GM10248 (cell line): Measurements from ENCODE around the gene TADA2A.

Source experiments
- CTCF ChIA-PET: fragments of 300-600 bp; sonication (Branson Sonifier 250); formaldehyde crosslinking; extraction: SDS; loops from one replicate; lab custom pipeline; 2021; ENCODE audit warnings: antibody characterized with exemption; lab: Yijun Ruan, JAX
- POLR2A ChIA-PET: fragments of 350-650 bp; sonication (Branson Sonifier 250); formaldehyde crosslinking; extraction: SDS; loops from one replicate; lab custom pipeline; 2020; ENCODE audit warnings: antibody characterized with exemption; lab: Yijun Ruan, JAX
- DNase-seq: peaks from one replicate; pipeline ENCODE4 v3.0.0; 2012; ENCODE audit errors: extremely low spot score
- CTCF ChIP-seq: IDR thresholded peaks from 2 replicates; pipeline ENCODE4 v1.5.1; 2012; ENCODE audit warnings: mild to moderate bottlenecking, low read depth; ENCODE audit errors: extremely low read depth, missing control alignments, control extremely low read depth

TADA2A gene

DNA sequence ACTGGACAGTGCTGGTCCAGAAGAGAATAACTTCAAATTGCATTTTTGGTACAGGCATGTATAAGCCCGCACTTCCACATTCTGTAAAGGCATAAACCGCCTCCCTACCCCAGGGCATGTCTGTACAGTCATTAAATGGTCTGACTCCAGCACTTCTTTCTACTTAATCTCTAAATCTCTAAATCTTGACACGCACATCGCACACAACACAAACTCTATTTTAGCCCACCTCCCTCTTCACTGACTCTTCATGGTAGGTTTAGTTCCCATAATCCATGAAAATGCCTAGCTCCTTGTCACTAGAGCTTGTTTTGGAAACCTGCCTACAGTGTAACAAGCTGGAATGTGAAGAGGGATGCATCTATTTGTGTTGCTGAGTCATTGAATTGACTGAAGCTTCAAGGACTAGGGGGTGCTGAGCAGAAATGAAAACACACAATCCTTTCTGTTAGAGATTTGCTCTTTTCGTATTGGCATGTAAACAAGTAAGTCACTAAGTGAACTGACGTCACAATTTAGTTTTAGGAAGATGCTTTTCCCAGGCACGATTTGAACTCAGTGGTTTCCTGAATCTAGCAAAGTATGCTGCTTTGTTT is 81.4 kb downstream of the TADA2A start:
- no peak for DNase-seq
- CTCF ChIA-PET: interaction anchor here (0.6 to 1.1 kb wide), 2 partner anchors 8 to 50 kb away, joined by 3 to 4 read pairs; no protein-coding TSS in a partner anchor
- TF ChIP-seq CTCF: no peak
- POLR2A ChIA-PET: no interaction called here

DNA sequence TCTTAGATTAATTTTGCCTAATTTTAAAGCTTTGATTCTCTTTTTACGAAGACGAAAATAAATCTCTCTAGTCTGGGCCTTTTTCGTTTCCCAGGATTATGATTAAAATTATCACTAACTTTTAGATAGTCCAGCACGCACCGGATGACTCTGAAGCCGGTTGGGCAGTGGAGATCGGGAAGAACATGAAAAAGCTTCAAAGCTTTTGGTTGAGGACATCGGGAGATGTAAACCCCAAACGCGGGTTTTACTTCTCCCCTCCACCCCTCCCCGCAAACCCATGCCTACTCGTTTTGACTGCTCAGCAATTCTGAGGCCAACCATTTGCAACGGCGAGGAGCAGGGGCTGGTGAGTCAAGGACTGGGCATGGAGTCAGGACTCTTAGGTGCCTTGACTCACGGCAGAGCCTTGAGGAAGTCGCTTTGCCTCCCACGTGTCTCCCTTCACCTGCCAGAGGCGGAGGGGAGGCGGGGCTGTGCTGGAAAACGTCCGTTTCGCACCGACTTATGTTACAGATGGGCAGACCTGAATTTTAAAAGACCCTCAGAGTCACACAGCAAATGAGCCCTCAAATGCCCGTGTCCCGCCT is 82.0 kb downstream of the TADA2A start:
- ChIA-PET CTCF (interaction anchor here (1.0 to 1.1 kb wide), 3 partner anchors 9 to 66 kb away, joined by 3 to 4 read pairs (median 3); no protein-coding TSS in a partner anchor), POLR2A (no interaction called here)
- DNase-seq: peak; percentile 56
- TF ChIP-seq CTCF: no peak

DNA sequence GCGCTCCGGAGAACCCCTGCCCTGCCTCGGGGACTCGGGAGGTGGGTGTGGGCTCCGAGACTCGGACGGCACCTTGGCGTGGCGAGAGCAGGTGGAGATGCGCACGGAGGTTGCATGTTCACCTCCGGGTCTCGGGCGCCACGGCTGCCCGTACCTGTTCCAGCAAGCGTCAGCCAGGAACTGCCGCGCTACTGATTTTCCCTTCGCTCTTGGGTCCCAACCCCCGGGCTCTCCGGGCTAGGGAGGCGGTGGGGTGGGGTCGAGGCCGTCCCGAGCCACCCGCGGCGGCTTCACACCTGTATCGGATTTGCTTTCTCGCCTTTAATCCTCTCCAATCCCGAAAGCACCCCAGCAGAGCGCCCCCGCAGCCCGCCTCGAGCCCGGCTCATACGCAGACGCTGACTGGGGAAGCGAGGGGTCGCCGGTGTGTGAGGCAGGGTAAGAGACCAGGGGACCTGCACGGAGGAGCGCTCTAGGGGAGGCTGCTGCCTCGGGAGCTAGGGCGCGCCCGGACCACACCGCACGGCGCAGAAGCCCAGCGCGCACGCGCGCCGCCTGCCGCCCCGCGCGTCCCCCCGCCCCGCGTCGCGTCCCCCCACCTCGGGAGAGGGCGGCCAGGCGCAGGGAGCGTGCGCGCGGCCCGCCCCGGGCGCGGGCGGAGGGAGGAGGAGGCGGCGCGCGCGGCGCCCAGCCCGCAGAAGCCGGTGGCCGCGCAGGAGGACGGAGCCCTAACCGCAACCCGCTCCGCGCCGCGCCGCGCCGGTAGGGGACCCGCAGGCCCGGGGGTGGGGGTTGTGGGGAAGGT is 82.7 kb downstream of the TADA2A start, which contains the start of gene DUSP14:
TSS of gene DUSP14 (plus strand) at position 695 of the 805 bp plus-strand sequence. CDS start 22,382 bp downstream, outside the sequence.
- TF ChIP-seq CTCF: no peak
- CTCF ChIA-PET: interaction anchor here (1.0 to 1.1 kb wide), 2 partner anchors 12 to 67 kb away, joined by 3 read pairs; no protein-coding TSS in a partner anchor
- peak; percentile 97 for DNase-seq
- POLR2A ChIA-PET: no interaction called here

DNA sequence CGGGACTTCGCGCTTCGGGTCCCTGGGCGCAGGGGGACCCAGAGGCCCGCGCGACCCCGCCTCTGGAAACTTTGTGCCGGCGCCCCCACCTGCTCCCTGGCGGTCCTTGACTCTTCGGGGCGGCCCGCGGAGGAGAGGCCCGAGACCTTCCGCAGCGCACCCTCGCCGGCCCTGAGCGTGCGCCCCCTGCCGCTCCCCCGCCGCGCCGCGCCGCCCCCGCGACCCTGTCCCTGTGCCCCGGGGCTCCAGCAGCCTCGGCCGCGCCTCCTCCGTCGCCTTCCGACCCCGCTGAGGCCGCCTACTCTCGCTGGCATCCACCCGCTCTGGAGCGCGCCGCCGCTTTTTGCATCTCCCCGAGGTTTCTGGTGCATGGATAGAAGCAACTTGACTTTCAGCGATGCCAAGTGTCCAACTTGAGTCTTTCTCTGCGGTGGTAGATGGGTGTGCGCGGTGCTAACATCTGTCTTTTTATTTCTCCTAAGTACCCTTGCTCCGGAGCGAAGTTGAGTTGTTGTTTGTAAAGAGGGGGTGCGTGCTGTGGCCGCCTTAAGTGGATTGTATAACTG is 83.4 kb downstream of the TADA2A start:
- CTCF ChIA-PET: interaction anchor here (1.0 to 2.1 kb wide), 4 partner anchors 10 to 116 kb away, joined by 3 to 9 read pairs (median 3); no protein-coding TSS in a partner anchor

DNA sequence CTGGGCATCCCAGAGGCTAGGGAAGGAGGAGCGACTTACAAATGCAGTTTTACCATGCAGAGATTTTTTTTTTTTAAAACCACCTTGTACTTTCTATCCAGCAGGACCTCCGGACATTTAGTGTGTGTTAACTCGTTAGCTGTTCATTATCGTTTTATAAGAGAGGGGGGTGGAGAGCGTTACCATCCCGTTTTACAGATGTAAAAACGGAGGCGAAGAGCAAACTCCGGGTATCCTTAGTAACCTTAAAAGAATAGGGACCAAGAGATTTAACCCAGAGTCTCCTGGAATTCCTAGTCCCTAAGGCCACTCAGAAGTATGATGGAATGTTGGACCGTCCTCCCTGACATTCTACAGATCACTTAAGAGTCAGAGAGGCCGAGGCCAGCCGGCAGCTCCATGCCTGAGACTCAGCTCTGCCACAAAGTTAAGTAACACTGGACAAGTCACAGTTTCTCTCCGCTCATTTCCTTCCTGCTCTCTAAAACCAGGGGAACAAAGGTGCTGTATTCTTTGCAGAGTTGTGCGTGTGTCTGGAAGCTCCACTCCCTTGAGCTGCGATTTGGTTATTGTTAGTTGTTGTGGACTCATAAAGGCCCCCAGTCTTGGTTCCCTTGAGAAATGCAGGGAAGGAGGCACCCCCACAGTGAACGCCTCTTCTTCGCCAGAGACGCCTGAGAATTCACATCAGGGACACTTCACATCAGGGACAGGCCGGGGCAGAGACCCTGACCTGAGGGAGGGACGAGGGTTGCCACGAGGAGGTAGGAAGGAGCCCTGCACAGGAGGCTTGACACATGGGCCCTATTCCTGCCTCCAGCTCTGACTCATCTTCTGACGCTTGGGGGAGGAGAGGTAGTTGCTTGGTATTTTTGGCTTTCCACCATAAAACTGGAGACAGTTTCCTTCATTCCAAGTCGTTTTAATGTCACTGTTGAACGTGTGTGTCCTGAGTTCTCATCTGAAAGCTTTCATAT is 84.2 kb downstream of the TADA2A start:
- no peak for TF ChIP-seq CTCF
- ChIA-PET POLR2A (interaction anchor here (0.8 kb wide), 1 partner anchor 12 kb away, joined by 3 read pairs; no protein-coding TSS in a partner anchor), CTCF (interaction anchor here (1.0 to 2.1 kb wide), 7 partner anchors 8 to 151 kb away, joined by 3 to 9 read pairs (median 3); no protein-coding TSS in a partner anchor)
- no peak for DNase-seq

More for the DNA sequence above, 83.4 kb downstream of the TADA2A start:
- DNase-seq: peak; percentile 72
- peak; percentile 61 for TF ChIP-seq CTCF
- POLR2A ChIA-PET: no interaction called here
